Measurements from ENCODE around the gene DUSP6. TPM values are rescaled to one million over a fixed set of nuclear protein-coding genes. Genes with fewer than 3 reads are reported as not detected.

Gene DUSP6
- total and polyA plus RNA-seq, 2 donors (not counting 1 experiment from before 2014, with no cell fraction given), result 3.2 to 42.2 TPM

DNA sequence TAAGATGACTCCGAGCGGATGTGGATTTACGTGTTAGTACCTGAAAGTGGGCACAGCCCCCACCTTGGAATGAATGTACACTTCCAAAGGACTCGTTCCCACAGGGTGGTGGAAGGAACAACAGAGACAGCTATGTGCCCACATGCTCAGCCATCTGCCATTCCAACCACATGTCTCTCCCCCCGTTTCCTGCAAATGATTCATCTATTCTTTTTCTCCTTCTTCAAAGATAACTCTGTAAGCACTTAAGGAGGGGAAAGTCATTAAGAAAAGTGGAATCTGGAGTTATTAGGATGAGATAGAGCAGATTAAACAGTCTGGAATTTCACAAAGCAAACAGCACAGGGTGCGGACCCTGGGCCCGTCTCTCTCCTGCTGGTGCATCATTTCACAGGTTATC, 18.5 kb upstream of the DUSP6 start:
- no peak overlapping the region for H3K4me2 ChIP-seq (replicated peaks; ENCODE audit: low read depth, low read length, poor library complexity, severe bottlenecking)
- no peaks in the 10 kb centered on the region for H3K79me2 ChIP-seq (ENCODE audit: control insufficient read depth, insufficient read depth, low read length)
- H3K9me3 ChIP-seq (ENCODE audit: control extremely low read depth in 1 of 3, control insufficient read depth in 2 of 3, insufficient read depth in 1 of 3, low read length in 2 of 3), result no peaks in the 10 kb centered on the region
- intact Hi-C loops (cut with micrococcal nuclease), result no loop called here
- ATAC-seq (ENCODE audit: low read depth) (no peak), DNase-seq (no peak)
- no peaks in the 10 kb centered on the region for H3K27me3 ChIP-seq (replicated peaks in 1 of 4; ENCODE audit: control extremely low read depth in 1 of 4, control insufficient read depth in 3 of 4, insufficient read depth in 4 of 4, low read length in 3 of 4)
- H2AFZ ChIP-seq (ENCODE audit: insufficient read depth, low read depth, low read length, poor library complexity, severe bottlenecking), result no peak overlapping the region
- no peak overlapping the region for H3K27ac ChIP-seq (ENCODE audit: low read length in 2 of 2)
- H3K27me3 Mint-ChIP-seq, result no peaks in the 10 kb centered on the region
- no peak overlapping the region for H3K27ac Mint-ChIP-seq
- peaks cover 3 to 4% of the 10 kb centered on the region in 2 donors for H3K4me1 ChIP-seq (ENCODE audit: control insufficient read depth in 2 of 2, insufficient read depth in 2 of 2, low read length in 2 of 2)
- H3K4me3 ChIP-seq (ENCODE audit: control extremely low read depth in 1 of 5, extremely low read depth in 1 of 5, insufficient read depth in 1 of 5, low read depth in 2 of 5, low read length in 4 of 5), result no peak overlapping the region
- H4K20me1 ChIP-seq (ENCODE audit: control insufficient read depth, insufficient read depth, low read length, poor library complexity, severe bottlenecking), result no peaks in the 10 kb centered on the region
- CTCF ChIA-PET, result no interaction called here
- POLR2A ChIA-PET, result no interaction called here
- 71% methylated on average over 4 of the region's 7 CpGs for WGBS (ENCODE audit: insufficient coverage)
- H3K9me3 Mint-ChIP-seq (ENCODE audit: insufficient read depth), result no peaks in the 10 kb centered on the region
- H3K36me3 ChIP-seq (replicated peaks in 1 of 2; ENCODE audit: control extremely low read depth in 1 of 2, control insufficient read depth in 1 of 2, extremely low read depth in 1 of 2, insufficient read depth in 2 of 2, low read length in 1 of 2), result no peaks in the 10 kb centered on the region
- TF ChIP-seq, protein P1, sequence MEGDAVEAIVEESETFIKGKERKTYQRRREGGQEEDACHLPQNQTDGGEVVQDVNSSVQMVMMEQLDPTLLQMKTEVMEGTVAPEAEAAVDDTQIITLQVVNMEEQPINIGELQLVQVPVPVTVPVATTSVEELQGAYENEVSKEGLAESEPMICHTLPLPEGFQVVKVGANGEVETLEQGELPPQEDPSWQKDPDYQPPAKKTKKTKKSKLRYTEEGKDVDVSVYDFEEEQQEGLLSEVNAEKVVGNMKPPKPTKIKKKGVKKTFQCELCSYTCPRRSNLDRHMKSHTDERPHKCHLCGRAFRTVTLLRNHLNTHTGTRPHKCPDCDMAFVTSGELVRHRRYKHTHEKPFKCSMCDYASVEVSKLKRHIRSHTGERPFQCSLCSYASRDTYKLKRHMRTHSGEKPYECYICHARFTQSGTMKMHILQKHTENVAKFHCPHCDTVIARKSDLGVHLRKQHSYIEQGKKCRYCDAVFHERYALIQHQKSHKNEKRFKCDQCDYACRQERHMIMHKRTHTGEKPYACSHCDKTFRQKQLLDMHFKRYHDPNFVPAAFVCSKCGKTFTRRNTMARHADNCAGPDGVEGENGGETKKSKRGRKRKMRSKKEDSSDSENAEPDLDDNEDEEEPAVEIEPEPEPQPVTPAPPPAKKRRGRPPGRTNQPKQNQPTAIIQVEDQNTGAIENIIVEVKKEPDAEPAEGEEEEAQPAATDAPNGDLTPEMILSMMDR (IDR thresholded peaks at IDR 0.05), result no peak
- no peak for TF ChIP-seq EZH2 (IDR thresholded peaks at IDR 0.05; ENCODE audit: borderline replicate concordance, insufficient read depth, low read depth, low read length, poor library complexity, severe bottlenecking)
- peaks cover 5% of the 10 kb centered on the region for H3K4me1 Mint-ChIP-seq
- H3K4me3 Mint-ChIP-seq, result no peak overlapping the region
- no peak overlapping the region for H3K9ac ChIP-seq (ENCODE audit: low read length)

DNA sequence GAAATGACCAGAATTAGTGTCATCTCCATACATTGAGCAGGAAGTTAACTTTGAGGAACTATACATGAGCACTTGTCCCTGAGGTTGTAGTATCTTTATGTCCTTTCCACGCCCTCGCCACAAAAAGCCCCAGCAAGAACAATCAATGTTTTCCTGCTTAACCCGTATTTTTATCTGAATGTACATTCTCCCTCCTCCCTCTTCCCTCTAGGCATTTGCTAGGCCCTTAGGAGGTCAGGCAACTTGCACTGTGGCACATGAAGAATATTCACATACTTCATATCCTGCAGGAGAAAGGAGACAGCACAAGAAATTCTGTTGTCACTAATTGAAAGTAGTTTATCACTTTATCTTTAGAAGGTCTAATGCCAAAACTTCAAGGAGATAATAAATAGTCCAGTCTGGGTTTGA, 18.1 kb upstream of the DUSP6 start:
- no peaks in the 10 kb centered on the region for H3K27me3 Mint-ChIP-seq
- CTCF ChIA-PET, result no interaction called here
- H3K4me1 Mint-ChIP-seq, result peaks cover 5% of the 10 kb centered on the region
- Histone ChIP-seq H3K79me2 (ENCODE audit: control insufficient read depth, insufficient read depth, low read length) (no peaks in the 10 kb centered on the region), H3K9ac (ENCODE audit: low read length) (no peak overlapping the region), H3K27me3 (replicated peaks in 1 of 4; ENCODE audit: control extremely low read depth in 1 of 4, control insufficient read depth in 3 of 4, insufficient read depth in 4 of 4, low read length in 3 of 4) (no peaks in the 10 kb centered on the region), H4K20me1 (ENCODE audit: control insufficient read depth, insufficient read depth, low read length, poor library complexity, severe bottlenecking) (no peaks in the 10 kb centered on the region), H3K27ac (ENCODE audit: low read length in 2 of 2) (no peak overlapping the region), H3K4me1 (ENCODE audit: control insufficient read depth in 2 of 2, insufficient read depth in 2 of 2, low read length in 2 of 2) (peaks cover 3 to 4% of the 10 kb centered on the region in 2 donors), H3K36me3 (replicated peaks in 1 of 2; ENCODE audit: control extremely low read depth in 1 of 2, control insufficient read depth in 1 of 2, extremely low read depth in 1 of 2, insufficient read depth in 2 of 2, low read length in 1 of 2) (no peaks in the 10 kb centered on the region), H3K9me3 (ENCODE audit: control extremely low read depth in 1 of 3, control insufficient read depth in 2 of 3, insufficient read depth in 1 of 3, low read length in 2 of 3) (no peaks in the 10 kb centered on the region), H2AFZ (ENCODE audit: insufficient read depth, low read depth, low read length, poor library complexity, severe bottlenecking) (no peak overlapping the region), H3K4me2 (replicated peaks; ENCODE audit: low read depth, low read length, poor library complexity, severe bottlenecking) (no peak overlapping the region), H3K4me3 (ENCODE audit: control extremely low read depth in 1 of 5, extremely low read depth in 1 of 5, insufficient read depth in 1 of 5, low read depth in 2 of 5, low read length in 4 of 5) (no peak overlapping the region)
- no peak overlapping the region for H3K4me3 Mint-ChIP-seq
- DNase-seq, result no peak
- H3K27ac Mint-ChIP-seq, result no peak overlapping the region
- H3K9me3 Mint-ChIP-seq (ENCODE audit: insufficient read depth), result no peaks in the 10 kb centered on the region
- 64% methylated on average over 3 of the region's 3 CpGs for WGBS (ENCODE audit: insufficient coverage)
- no peak for ATAC-seq (ENCODE audit: low read depth)
- intact Hi-C loops (cut with micrococcal nuclease), result no loop called here
- TF ChIP-seq, protein P1 (IDR thresholded peaks at IDR 0.05), result no peak
- TF ChIP-seq EZH2 (IDR thresholded peaks at IDR 0.05; ENCODE audit: borderline replicate concordance, insufficient read depth, low read depth, low read length, poor library complexity, severe bottlenecking), result no peak
- POLR2A ChIA-PET, result no interaction called here
